HepG2 (cell line): ENCODE results near the gene KLHL36. TPM values are rescaled to one million over a fixed set of nuclear protein-coding genes. Genes with fewer than 3 reads are reported as not detected.

Source experiments
- ARNTL ChIP-seq: sonication (generic); formaldehyde crosslinking; IDR thresholded peaks from 2 replicates; pipeline ENCODE4 v1.4.0; 2020; ENCODE audit warnings: mild to moderate bottlenecking, missing genetic modification reagents
- HMG20B ChIP-seq: conservative IDR thresholded peaks from 2 replicates; pipeline ENCODE4 v1.6.1; 2016; ENCODE audit warnings: missing genetic modification reagents, missing compliant biosample characterization
- RFX5 ChIP-seq: IDR thresholded peaks from 2 replicates; pipeline ENCODE4 v1.6.1; 2011; ENCODE audit warnings: low read depth, low read length, improper control_type of control experiment
- RXRB ChIP-seq: IDR thresholded peaks from 2 replicates; pipeline ENCODE4 v1.6.1; 2016; ENCODE audit warnings: borderline replicate concordance, missing genetic modification reagents, missing compliant biosample characterization
- THAP8 ChIP-seq: sonication (generic); formaldehyde crosslinking; IDR thresholded peaks from 2 replicates; pipeline ENCODE4 v1.5.1; 2020; ENCODE audit warnings: missing genetic modification reagents, mild to moderate bottlenecking, borderline replicate concordance
- ZBTB21 ChIP-seq: sonication (generic); formaldehyde crosslinking; IDR thresholded peaks from 2 replicates; pipeline ENCODE4 v1.4.0; 2020; ENCODE audit warnings: missing genetic modification reagents
- ZKSCAN1 ChIP-seq: fragments of 150-350 bp; IDR thresholded peaks from 2 replicates; pipeline ENCODE4 v1.6.1; 2014; ENCODE audit warnings: low read length
- ZNF12 ChIP-seq: sonication (generic); formaldehyde crosslinking; IDR thresholded peaks from 2 replicates; pipeline ENCODE4 v1.5.0; 2020; ENCODE audit warnings: missing genetic modification reagents
- ZNF280D ChIP-seq: sonication (generic); formaldehyde crosslinking; IDR thresholded peaks from 2 replicates; pipeline ENCODE4 v1.5.1; 2020; ENCODE audit warnings: mild to moderate bottlenecking, missing genetic modification reagents
- ZNF460 ChIP-seq: sonication (generic); formaldehyde crosslinking; IDR thresholded peaks from 2 replicates; pipeline ENCODE4 v1.5.1; 2020; ENCODE audit warnings: missing genetic modification reagents, mild to moderate bottlenecking, borderline replicate concordance
- ZNF496 ChIP-seq: sonication (generic); formaldehyde crosslinking; IDR thresholded peaks from 2 replicates; pipeline ENCODE4 v1.8.1; 2023; ENCODE audit warnings: mild to moderate bottlenecking, moderate library complexity, missing genetic modification reagents; ENCODE audit not compliant: insufficient replicate concordance
- ZNF772 ChIP-seq: sonication (generic); formaldehyde crosslinking; IDR thresholded peaks from 2 replicates; pipeline ENCODE4 v1.5.0; 2020; ENCODE audit warnings: mild to moderate bottlenecking, missing genetic modification reagents
- ZSCAN20 ChIP-seq: sonication (generic); formaldehyde crosslinking; IDR thresholded peaks from 2 replicates; pipeline ENCODE4 v1.4.0; 2020; ENCODE audit warnings: missing genetic modification reagents, mild to moderate bottlenecking, borderline replicate concordance
- polyA plus RNA-seq, 8 experiments: library from polyadenylated mRNA; depleted of rRNA in 3 of 8; stranded (reverse) in 7 of 8; unstranded in 1 of 8; fragments of >200 nt; fragmentation: Illumina TruSeq in 4 of 8; extraction: Trizol in 4 of 8; gene quantifications; 2 replicates each; pipeline versions ENCODE4 v1.2.1 to v1.2.3, GENCODE V29; 2011 to 2016; ENCODE audit warnings: low read depth in 4 of 8, missing spikeins in 1 of 8, mixed read lengths in 1 of 8; ENCODE audit not compliant: insufficient read depth in 1 of 8
- total RNA-seq, 5 experiments: library from RNA; depleted of rRNA; stranded (reverse); fragments of >200 nt; fragmentation: Illumina TruSeq; extraction: Trizol; gene quantifications; 2 replicates each; pipeline ENCODE4 v1.2.3, GENCODE V29; 2016; ENCODE audit warnings: low read depth in 1 of 5
- TF ChIP-seq, protein P1 (sequence below): sonication (generic); formaldehyde crosslinking; IDR thresholded peaks from one replicate; pipeline ENCODE4 v1.5.1; 2020; ENCODE audit warnings: mild to moderate bottlenecking, missing genetic modification reagents; ENCODE audit errors: not compliant biosample characterization
- TF ChIP-seq, protein P2 (sequence below): sonication (generic); formaldehyde crosslinking; conservative IDR thresholded peaks from 2 replicates; pipeline ENCODE4 v1.4.0; 2020; ENCODE audit warnings: missing genetic modification reagents
- TF ChIP-seq, protein P3 (sequence below): sonication (generic); formaldehyde crosslinking; IDR thresholded peaks from 2 replicates; pipeline ENCODE4 v1.4.0; 2020; ENCODE audit warnings: mild to moderate bottlenecking, missing genetic modification reagents

Gene KLHL36
- total and polyA plus RNA-seq, 2 of the 13 experiments (the other 11 are each of a cell fraction or from before 2014, with no cell fraction given): 24.3 to 26.0 TPM

GRCh38 chr16:84699712-84700445 lies 51.6 kb downstream of the KLHL36 start, which contains the start of gene USP10 (continued):
- TF ChIP-seq, protein P1, sequence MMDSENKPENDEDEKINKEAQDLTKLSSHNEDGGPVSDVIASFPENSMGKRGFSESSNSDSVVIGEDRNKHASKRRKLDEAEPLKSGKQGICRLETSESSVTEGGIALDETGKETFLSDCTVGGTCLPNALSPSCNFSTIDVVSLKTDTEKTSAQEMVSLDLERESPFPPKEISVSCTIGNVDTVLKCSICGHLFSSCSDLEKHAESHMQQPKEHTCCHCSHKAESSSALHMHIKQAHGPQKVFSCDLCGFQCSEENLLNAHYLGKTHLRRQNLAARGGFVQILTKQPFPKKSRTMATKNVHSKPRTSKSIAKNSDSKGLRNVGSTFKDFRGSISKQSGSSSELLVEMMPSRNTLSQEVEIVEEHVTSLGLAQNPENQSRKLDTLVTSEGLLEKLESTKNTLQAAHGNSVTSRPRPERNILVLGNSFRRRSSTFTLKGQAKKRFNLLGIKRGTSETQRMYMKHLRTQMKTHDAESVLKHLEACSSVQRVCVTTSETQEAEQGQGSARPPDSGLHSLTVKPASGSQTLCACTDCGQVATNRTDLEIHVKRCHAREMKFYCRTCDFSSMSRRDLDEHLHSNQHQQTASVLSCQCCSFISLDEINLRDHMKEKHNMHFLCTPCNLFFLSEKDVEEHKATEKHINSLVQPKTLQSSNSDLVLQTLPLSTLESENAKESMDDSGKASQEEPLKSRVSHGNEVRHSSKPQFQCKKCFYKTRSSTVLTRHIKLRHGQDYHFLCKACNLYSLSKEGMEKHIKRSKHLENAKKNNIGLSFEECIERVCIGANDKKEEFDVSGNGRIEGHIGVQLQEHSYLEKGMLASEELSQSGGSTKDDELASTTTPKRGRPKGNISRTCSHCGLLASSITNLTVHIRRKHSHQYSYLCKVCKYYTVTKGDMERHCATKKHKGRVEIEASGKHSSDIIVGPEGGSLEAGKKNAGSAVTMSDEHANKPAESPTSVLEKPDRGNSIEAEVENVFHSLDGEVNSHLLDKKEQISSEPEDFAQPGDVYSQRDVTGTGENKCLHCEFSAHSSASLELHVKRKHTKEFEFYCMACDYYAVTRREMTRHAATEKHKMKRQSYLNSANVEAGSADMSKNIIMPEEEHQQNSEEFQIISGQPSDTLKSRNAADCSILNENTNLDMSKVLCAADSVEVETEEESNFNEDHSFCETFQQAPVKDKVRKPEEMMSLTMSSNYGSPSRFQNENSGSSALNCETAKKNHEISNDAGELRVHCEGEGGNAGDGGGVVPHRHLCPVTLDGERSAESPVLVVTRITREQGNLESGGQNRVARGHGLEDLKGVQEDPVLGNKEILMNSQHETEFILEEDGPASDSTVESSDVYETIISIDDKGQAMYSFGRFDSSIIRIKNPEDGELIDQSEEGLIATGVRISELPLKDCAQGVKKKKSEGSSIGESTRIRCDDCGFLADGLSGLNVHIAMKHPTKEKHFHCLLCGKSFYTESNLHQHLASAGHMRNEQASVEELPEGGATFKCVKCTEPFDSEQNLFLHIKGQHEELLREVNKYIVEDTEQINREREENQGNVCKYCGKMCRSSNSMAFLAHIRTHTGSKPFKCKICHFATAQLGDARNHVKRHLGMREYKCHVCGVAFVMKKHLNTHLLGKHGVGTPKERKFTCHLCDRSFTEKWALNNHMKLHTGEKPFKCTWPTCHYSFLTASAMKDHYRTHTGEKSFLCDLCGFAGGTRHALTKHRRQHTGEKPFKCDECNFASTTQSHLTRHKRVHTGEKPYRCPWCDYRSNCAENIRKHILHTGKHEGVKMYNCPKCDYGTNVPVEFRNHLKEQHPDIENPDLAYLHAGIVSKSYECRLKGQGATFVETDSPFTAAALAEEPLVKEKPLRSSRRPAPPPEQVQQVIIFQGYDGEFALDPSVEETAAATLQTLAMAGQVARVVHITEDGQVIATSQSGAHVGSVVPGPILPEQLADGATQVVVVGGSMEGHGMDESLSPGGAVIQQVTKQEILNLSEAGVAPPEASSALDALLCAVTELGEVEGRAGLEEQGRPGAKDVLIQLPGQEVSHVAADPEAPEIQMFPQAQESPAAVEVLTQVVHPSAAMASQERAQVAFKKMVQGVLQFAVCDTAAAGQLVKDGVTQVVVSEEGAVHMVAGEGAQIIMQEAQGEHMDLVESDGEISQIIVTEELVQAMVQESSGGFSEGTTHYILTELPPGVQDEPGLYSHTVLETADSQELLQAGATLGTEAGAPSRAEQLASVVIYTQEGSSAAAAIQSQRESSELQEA: peak; percentile 95
- TF ChIP-seq ZNF280D (CRISPR knock-in tag) (no peak), HMG20B (CRISPR knock-in tag) (no peak), ARNTL (CRISPR knock-in tag) (no peak), RXRB (peak; percentile 50; the same call in 1 of the 2 replicates), ZNF772 (CRISPR knock-in tag) (peak; percentile 84), ZKSCAN1 (no peak), THAP8 (peak; percentile 67; the same call in 1 of the 2 replicates), ZNF460 (CRISPR knock-in tag) (no peak), ZNF12 (no peak), ZNF496 (CRISPR knock-in tag) (no peak), ZBTB21 (CRISPR knock-in tag) (no peak), RFX5 (no peak), ZSCAN20 (CRISPR knock-in tag) (0 out of 2 replicates have a peak, but pooled peaks have one; percentile 4)
- TF ChIP-seq, protein P2, sequence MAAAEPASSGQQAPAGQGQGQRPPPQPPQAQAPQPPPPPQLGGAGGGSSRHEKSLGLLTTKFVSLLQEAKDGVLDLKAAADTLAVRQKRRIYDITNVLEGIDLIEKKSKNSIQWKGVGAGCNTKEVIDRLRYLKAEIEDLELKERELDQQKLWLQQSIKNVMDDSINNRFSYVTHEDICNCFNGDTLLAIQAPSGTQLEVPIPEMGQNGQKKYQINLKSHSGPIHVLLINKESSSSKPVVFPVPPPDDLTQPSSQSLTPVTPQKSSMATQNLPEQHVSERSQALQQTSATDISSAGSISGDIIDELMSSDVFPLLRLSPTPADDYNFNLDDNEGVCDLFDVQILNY: no peak
- TF ChIP-seq, protein P3, sequence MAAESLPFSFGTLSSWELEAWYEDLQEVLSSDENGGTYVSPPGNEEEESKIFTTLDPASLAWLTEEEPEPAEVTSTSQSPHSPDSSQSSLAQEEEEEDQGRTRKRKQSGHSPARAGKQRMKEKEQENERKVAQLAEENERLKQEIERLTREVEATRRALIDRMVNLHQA (CRISPR knock-in tag): no peak
